HCT116 (cell line): Measurements from ENCODE around the gene AP5Z1. TPM values are rescaled to one million over a fixed set of nuclear protein-coding genes. Genes with fewer than 3 reads are reported as not detected.

Experiments used
- ATAC-seq: fragments of 200-7000 bp; cut with Tn5 transposase; 2 replicates; pipeline ENCODE4 v1.9.1; 2020; ENCODE audit warnings: mild to moderate bottlenecking, moderate library complexity
- BruUV-seq: library from RNA; stranded (reverse); fragments of 400-500 nt; replicated peaks from 2 replicates; lab custom pipeline; 2021; lab: Mats Ljungman, UMichigan
- CTCF ChIA-PET: fragments of 300-600 bp; sonication (Branson Sonifier 250); formaldehyde crosslinking; loops from one replicate; lab custom pipeline; 2021; ENCODE audit warnings: antibody characterized with exemption; lab: Charles Lee
- POLR2A ChIA-PET: fragments of 300-600, 350-600 bp; sonication (Branson Sonifier 250); formaldehyde crosslinking; loops from one replicate; lab custom pipeline; 2021; ENCODE audit warnings: antibody characterized with exemption; lab: Charles Lee
- RAD21 ChIA-PET, 2 experiments: fragments of 300-600 bp; sonication (Branson Sonifier 250); formaldehyde crosslinking; loops; one replicate each; lab custom pipeline; 2023; ENCODE audit warnings: low total read pairs in 2 of 2; ENCODE audit not compliant: uncharacterized antibody in 2 of 2, unreplicated experiment in 2 of 2, low non-redundant PET in 1 of 2; lab: Charles Lee
- DNase-seq: peaks from one replicate; pipeline ENCODE4 v3.0.0-alpha.2; 2010; ENCODE audit warnings: low read depth, low spot score
- H2AFZ ChIP-seq: fragments of 200-600 bp; shearing (Covaris generic), sonication (generic); 2 replicates; pipeline ENCODE4 v1.6.1; 2017; ENCODE audit warnings: low read depth, mixed run types, mixed read lengths, antibody characterized with exemption, low read length; ENCODE audit not compliant: poor library complexity, severe bottlenecking
- H3K27ac ChIP-seq: 2 replicates; pipeline ENCODE4 v1.5.1; 2012; ENCODE audit warnings: low read depth, low read length
- H3K27me3 ChIP-seq: fragments of 200-600 bp; sonication (generic); 2 replicates; pipeline ENCODE4 v1.6.1; 2016; ENCODE audit warnings: mixed run types, low read length, mixed read lengths; ENCODE audit not compliant: insufficient read depth
- H3K36me3 ChIP-seq, 2 experiments: fragments of 200-500 bp in 1 of 2; fragments of 200-600 bp in 1 of 2; sonication (Bioruptor generic) in 1 of 2; sonication (generic) in 1 of 2; 2 replicates each; pipeline versions ENCODE4 v1.5.1 to v1.6.1; 2014 to 2016; ENCODE audit warnings: low read length in 2 of 2, inconsistent platforms in 1 of 2, mixed read lengths in 1 of 2, mixed run types in 1 of 2; ENCODE audit not compliant: insufficient read depth in 2 of 2, control insufficient read depth in 1 of 2
- H3K4me1 ChIP-seq, 2 experiments: fragments of 200-600 bp in 1 of 2; sonication (generic) in 1 of 2; 2 replicates each; pipeline versions ENCODE4 v1.5.1 to v1.6.1; 2012 to 2017; ENCODE audit warnings: low read length in 2 of 2, inconsistent platforms in 1 of 2, mild to moderate bottlenecking in 1 of 2, mixed read lengths in 1 of 2, mixed run types in 1 of 2, moderate library complexity in 1 of 2; ENCODE audit not compliant: insufficient read depth in 2 of 2, control insufficient read depth in 1 of 2
- H3K4me2 ChIP-seq: fragments of 200-600 bp; sonication (generic); 2 replicates; pipeline ENCODE4 v1.6.1; 2017; ENCODE audit warnings: mixed run types, low read length, mixed read lengths
- H3K4me3 ChIP-seq, 2 experiments: fragments of 200-600 bp in 1 of 2; sonication (generic) in 1 of 2; replicated peaks in 1 of 2; 2 replicates each; pipeline ENCODE4 v1.5.1; 2011 to 2016; ENCODE audit warnings: low read length in 2 of 2, control low read depth in 1 of 2, low read depth in 1 of 2, mild to moderate bottlenecking in 1 of 2, mixed read lengths in 1 of 2, mixed run types in 1 of 2
- H3K79me2 ChIP-seq: fragments of 200-600 bp; sonication (generic); 2 replicates; pipeline ENCODE4 v1.6.1; 2017; ENCODE audit warnings: mild to moderate bottlenecking, mixed run types, low read length, moderate library complexity, mixed read lengths; ENCODE audit not compliant: insufficient read depth
- H3K9ac ChIP-seq: fragments of 200-600 bp; sonication (generic); 2 replicates; pipeline ENCODE4 v1.6.1; 2016; ENCODE audit warnings: low read length, mixed read lengths
- H3K9me2 ChIP-seq: fragments of 200-600 bp; sonication (generic), shearing (Covaris generic); 2 replicates; pipeline ENCODE4 v1.6.1; 2017; ENCODE audit warnings: mixed run types, mild to moderate bottlenecking, moderate library complexity; ENCODE audit not compliant: insufficient read depth
- H3K9me3 ChIP-seq, 2 experiments: fragments of 200-500 bp in 1 of 2; fragments of 200-600 bp in 1 of 2; sonication (Bioruptor generic) in 1 of 2; sonication (generic) in 1 of 2; 2 replicates each; pipeline ENCODE4 v1.6.1; 2014 to 2017; ENCODE audit warnings: low read length in 2 of 2, mixed read lengths in 2 of 2, inconsistent platforms in 1 of 2, low read depth in 1 of 2, mild to moderate bottlenecking in 1 of 2, mixed run types in 1 of 2, moderate library complexity in 1 of 2; ENCODE audit not compliant: control insufficient read depth in 1 of 2, insufficient read depth in 1 of 2
- H4K20me1 ChIP-seq: fragments of 200-600 bp; sonication (generic), shearing (Covaris generic); 2 replicates; pipeline ENCODE4 v1.6.1; 2017; ENCODE audit warnings: mixed run types, mild to moderate bottlenecking, moderate library complexity; ENCODE audit not compliant: insufficient read depth
- EGR1 ChIP-seq: IDR thresholded peaks from 2 replicates; pipeline ENCODE4 v1.6.1; 2012; ENCODE audit warnings: low read depth
- EZH2 ChIP-seq: fragments of 200-600 bp; sonication (generic); IDR thresholded peaks from 2 replicates; pipeline ENCODE4 v1.6.1; 2017; ENCODE audit warnings: antibody characterized with exemption, mixed run types
- FOSL1 ChIP-seq: IDR thresholded peaks from 2 replicates; pipeline ENCODE4 v1.6.1; 2012; ENCODE audit warnings: low read depth
- JUND ChIP-seq: IDR thresholded peaks from 2 replicates; pipeline ENCODE4 v1.6.1; 2012
- POLR2A ChIP-seq: IDR thresholded peaks from 2 replicates; pipeline ENCODE4 v1.7.0; 2011; ENCODE audit warnings: borderline replicate concordance; ENCODE audit not compliant: insufficient read depth, insufficient read length; ENCODE audit errors: extremely low read depth
- RAD21 ChIP-seq: IDR thresholded peaks from 2 replicates; pipeline ENCODE4 v1.6.1; 2012; ENCODE audit warnings: low read depth, mild to moderate bottlenecking
- REST ChIP-seq: IDR thresholded peaks from 2 replicates; pipeline ENCODE4 v1.6.1; 2012; ENCODE audit warnings: low read depth
- SIN3A ChIP-seq: IDR thresholded peaks from 2 replicates; pipeline ENCODE4 v1.6.1; 2012; ENCODE audit warnings: low read depth
- SRF ChIP-seq: IDR thresholded peaks from 2 replicates; pipeline ENCODE4 v1.6.1; 2012; ENCODE audit warnings: low read depth
- ZBTB33 ChIP-seq: IDR thresholded peaks from 2 replicates; pipeline ENCODE4 v1.6.1; 2011; ENCODE audit warnings: mild to moderate bottlenecking, low read length, moderate library complexity; ENCODE audit not compliant: insufficient replicate concordance; ENCODE audit errors: extremely low read depth
- ZFX ChIP-seq: fragments of 450-650 bp; IDR thresholded peaks from 2 replicates; pipeline ENCODE4 v1.6.1; 2017
- intact Hi-C: fragments of 100-400 bp; cut with micrococcal nuclease; formaldehyde crosslinking; loops from 2 replicates; pipeline ENCODE4 v1.10.0; 2022
- total RNA-seq: library from RNA; stranded (reverse); gene quantifications from one replicate; pipeline ENCODE4 v1.2.1, GENCODE V29; 2021; ENCODE audit not compliant: unreplicated experiment
- TF ChIP-seq, protein P1 (sequence below): IDR thresholded peaks from 2 replicates; pipeline ENCODE4 v1.6.1; 2012

AP5Z1 gene
- total RNA-seq, 1 experiment from 2014 or later, result 23.2 TPM

GRCh38 chr7:4771737-4772136 lies 3.7 kb upstream of the AP5Z1 start:
- RAD21 ChIA-PET, result no interaction called here
- Histone ChIP-seq H3K4me1 (peaks cover 5 to 15% of the 10 kb centered on the region in 2 experiments; a peak in 3 of 4 replicates), H3K9ac (no peak overlapping the region), H3K9me3 (no peaks in the 10 kb centered on the region), H3K27me3 (no peaks in the 10 kb centered on the region), H3K4me3 (no peak overlapping the region), H2AFZ (no peak overlapping the region), H3K4me2 (no peak overlapping the region), H3K27ac (no peak overlapping the region), H3K79me2 (peaks cover 16% of the 10 kb centered on the region), H4K20me1 (no peaks in the 10 kb centered on the region), H3K36me3 (peaks cover 0 to 3% of the 10 kb centered on the region in 2 experiments; a peak in 2 of 4 replicates), H3K9me2 (no peaks in the 10 kb centered on the region)
- POLR2A ChIA-PET, result no interaction called here
- intact Hi-C loops, result no loop called here
- CTCF ChIA-PET, result no interaction called here
- DNase-seq (no peak), ATAC-seq (no peak)
- TF ChIP-seq EGR1 (no peak), SRF (no peak), SIN3A (no peak), JUND (no peak), ZFX (no peak), EZH2 (no peak), REST (no peak), ZBTB33 (no peak), FOSL1 (no peak), POLR2A (no peak), RAD21 (no peak)
- TF ChIP-seq, protein P1, sequence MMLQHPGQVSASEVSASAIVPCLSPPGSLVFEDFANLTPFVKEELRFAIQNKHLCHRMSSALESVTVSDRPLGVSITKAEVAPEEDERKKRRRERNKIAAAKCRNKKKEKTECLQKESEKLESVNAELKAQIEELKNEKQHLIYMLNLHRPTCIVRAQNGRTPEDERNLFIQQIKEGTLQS, result no peak
- no TSS peak for BruUV-seq
